ENCODE data around the gene SAMD11.

Gene SAMD11

DNA sequence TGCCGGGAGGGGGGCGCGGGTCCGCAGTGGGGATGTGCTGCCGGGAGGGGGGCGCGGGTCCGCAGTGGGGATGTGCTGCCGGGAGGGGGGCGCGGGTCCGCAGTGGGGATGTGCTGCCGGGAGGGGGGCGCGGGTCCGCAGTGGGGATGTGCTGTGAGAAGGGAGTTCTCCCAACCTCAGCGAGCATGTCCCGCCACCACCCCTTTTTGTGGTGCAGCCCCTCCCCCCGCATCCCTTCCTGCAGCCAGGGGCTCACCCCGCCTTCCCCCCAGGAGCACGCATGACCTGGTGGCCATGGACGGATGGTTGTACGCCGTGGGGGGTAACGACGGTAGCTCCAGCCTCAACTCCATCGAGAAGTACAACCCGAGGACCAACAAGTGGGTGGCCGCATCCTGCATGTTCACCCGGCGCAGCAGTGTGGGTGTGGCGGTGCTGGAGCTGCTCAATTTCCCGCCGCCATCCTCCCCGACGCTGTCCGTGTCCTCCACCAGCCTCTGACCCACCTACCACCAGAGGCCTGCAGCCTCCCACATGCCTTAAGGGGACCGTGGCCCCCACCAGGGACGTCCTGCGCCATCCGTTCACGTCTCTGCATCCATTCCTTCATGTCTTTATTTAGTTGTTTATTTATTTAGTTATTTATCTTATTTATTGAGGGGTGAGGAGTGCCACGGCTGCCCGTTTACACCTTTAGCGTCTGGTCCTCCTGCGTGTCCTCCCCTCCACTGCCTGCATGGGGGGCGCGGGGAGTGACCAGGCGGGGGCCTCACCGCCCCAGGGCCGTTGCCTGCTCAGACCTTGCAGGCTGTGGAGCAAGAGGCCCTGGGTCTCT lies 41.2 kb downstream of the SAMD11 start:
- Mint-ChIP-seq H3K36me3 (ENCODE audit: low read depth) (peaks cover 25% of the 10 kb centered on the region), H3K4me1 (ENCODE audit: low read depth) (peaks cover 23% of the 10 kb centered on the region), H3K27ac (no peak overlapping the region), H3K4me3 (no peak overlapping the region), H3K27me3 (peaks cover 16% of the 10 kb centered on the region), H3K9me3 (peaks cover 3% of the 10 kb centered on the region)
- no peak for DNase-seq

DNA sequence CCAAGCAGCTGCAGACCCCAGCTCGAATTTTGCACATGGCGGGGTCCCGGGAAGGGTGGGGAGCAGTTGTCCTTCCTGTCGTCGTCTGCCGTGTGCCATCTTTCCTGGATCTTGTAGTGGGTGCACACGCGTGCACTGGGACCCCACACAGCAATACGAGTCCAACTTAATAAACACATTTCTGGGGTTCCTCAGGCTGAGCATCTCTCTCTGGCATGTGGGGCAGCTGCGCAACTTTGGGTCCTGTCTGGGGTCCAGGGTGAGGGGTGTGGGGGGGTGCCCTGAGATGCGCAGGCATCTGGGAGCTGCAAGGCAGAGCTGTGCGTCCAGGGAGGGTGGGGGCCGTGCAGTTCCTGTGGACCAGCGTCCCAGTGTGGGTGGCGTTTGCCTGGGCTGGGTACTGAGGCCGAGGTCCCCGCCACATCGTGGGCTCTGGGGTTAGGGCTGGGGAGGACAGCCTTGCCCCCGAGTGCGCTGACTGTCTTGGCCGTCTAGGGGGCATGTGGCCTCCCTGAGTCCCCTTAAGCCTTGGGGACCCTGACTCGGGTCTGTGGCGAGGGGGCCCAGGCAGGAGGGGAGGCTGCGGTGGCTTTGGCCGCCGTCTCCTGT lies 41.9 kb downstream of the SAMD11 start:
- peaks cover 25% of the 10 kb centered on the region for H3K36me3 Mint-ChIP-seq (ENCODE audit: low read depth)
- peak overlapping the region; percentile 51 for H3K4me3 Mint-ChIP-seq
- peaks cover 3% of the 10 kb centered on the region for H3K9me3 Mint-ChIP-seq
- H3K27me3 Mint-ChIP-seq: peaks cover 16% of the 10 kb centered on the region
- DNase-seq: peak; percentile 40
- H3K27ac Mint-ChIP-seq: peak overlapping the region; percentile 66
- peaks cover 23% of the 10 kb centered on the region for H3K4me1 Mint-ChIP-seq (ENCODE audit: low read depth)

DNA sequence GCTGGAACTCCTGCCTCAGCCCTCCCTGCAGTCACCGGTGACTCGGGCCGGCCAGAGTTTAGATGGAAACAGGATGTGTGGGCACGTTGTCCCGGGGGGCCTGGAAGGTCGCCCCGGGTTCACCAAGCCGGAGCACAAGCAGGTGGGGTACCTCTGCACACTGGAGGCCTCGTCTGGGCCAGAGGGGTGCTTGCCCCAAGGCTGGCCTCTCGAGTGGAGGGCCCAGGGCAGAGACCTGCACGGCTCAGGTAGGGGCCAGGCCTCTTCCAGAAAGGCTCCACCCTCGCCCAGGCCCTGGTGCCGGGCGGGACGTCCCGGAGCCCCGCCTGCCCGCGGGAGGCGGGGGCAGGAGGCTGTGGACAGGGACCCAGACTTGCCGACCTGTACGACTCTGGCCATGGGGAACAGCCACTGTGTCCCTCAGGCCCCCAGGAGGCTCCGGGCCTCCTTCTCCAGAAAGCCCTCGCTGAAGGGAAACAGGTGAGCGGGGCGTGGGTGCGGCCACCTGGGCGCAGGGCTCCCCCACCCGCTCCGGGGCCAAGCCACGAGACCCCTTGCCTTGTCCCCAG lies 42.5 kb downstream of the SAMD11 start, which contains the start of gene PLEKHN1:
Gene PLEKHN1, plus strand, starts transcription at position 348 of the 569 bp plus-strand sequence. Its CDS starts 50 bp downstream, at position 398.
- Mint-ChIP-seq H3K27me3 (peaks cover 16% of the 10 kb centered on the region), H3K27ac (peak within 1 kb of the TSS; percentile 86)
- DNase-seq: peak; percentile 67

DNA sequence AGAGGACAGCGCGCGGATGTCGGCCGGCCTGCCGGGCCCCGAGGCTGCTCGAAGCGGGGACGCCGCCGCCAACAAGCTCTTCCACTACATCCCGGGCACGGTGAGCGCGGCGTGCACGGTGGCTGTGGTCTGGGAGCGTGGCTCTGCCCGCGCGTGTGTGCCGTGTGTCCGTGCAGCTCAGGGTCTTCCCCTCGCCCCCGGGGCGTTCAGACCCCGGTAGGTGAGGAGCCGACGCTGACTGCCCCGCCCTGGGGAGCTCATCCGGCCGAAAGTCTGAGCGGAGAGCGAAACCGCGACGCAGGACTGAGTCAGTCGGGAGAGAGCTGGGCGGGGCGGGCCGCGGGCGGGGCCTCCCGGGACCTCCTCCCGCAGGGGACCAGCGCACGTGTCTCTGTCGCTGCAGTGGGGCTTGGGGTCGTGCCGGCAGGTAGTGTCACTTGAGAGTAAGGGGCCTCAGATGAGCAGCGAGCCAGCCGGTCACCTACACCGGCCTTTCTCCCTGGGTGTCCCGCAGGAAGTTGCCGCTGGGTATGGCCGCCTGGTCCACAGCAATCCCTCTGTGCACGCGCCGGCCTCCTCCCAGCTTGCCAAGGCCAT lies 43.1 kb downstream of the SAMD11 start:
- peaks cover 18% of the 10 kb centered on the region for H3K4me1 Mint-ChIP-seq (ENCODE audit: low read depth)
- peaks cover 3% of the 10 kb centered on the region for H3K9me3 Mint-ChIP-seq
- H3K36me3 Mint-ChIP-seq (ENCODE audit: low read depth): peaks cover 25% of the 10 kb centered on the region
- DNase-seq: peak; percentile 91
- peak overlapping the region; percentile 86 for H3K27ac Mint-ChIP-seq
- peak overlapping the region; percentile 78 for H3K4me3 Mint-ChIP-seq
- H3K27me3 Mint-ChIP-seq: peaks cover 21% of the 10 kb centered on the region

More for the DNA sequence above, 42.5 kb downstream of the SAMD11 start, which contains the start of gene PLEKHN1:
- Mint-ChIP-seq H3K9me3 (peaks cover 3% of the 10 kb centered on the region), H3K4me3 (peak within 1 kb of the TSS; percentile 78), H3K36me3 (ENCODE audit: low read depth) (peaks cover 25% of the 10 kb centered on the region), H3K4me1 (ENCODE audit: low read depth) (peaks cover 23% of the 10 kb centered on the region)

DNA sequence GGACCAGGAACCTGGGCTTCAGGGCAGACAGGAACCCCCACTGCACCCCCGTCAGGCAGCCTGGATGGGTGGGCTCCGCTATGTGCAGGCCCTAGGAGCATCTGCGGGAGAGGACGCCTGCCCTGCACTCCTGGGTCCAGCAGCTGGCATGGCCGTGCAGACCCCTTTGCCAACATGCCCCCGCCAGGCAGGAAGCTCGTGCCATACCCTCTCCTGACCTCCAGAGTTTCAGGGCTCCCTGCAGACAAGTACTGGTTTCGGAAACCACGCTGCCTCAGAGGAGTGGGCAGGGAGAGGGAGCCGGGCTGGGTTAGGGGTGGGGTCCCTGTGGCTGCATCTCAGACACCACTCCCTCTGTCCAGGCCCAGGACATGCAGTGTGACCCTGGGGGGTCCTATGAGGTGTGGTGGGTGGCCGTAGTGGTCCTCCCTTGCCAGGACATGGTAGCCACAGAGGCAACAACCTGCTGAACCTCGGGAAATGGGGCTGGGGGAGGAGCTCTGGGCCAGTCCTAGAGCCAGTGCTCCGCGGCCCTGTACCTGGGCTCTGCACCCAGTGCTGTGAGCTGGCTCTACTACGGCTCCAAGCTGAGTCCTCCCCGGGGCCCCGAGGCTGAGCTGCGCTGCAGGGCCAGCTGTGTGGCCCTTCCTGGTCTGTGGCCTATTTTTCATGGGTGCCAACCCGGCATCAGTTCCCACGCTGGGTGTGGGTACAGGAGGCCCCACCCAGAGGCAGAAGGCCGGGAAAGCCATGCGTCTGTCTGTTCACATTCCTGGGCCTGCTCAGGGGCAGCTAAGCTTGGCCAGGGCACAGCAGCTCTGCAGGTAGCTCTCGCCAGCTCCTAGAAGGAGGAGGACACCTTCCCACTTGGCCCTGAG lies 44.0 kb downstream of the SAMD11 start:
- Mint-ChIP-seq H3K27ac (no peak overlapping the region), H3K36me3 (ENCODE audit: low read depth) (peaks cover 19% of the 10 kb centered on the region), H3K4me3 (peak overlapping the region; percentile 78), H3K9me3 (peaks cover 3% of the 10 kb centered on the region), H3K27me3 (peaks cover 21% of the 10 kb centered on the region), H3K4me1 (ENCODE audit: low read depth) (peaks cover 15% of the 10 kb centered on the region)
- no peak for DNase-seq

DNA sequence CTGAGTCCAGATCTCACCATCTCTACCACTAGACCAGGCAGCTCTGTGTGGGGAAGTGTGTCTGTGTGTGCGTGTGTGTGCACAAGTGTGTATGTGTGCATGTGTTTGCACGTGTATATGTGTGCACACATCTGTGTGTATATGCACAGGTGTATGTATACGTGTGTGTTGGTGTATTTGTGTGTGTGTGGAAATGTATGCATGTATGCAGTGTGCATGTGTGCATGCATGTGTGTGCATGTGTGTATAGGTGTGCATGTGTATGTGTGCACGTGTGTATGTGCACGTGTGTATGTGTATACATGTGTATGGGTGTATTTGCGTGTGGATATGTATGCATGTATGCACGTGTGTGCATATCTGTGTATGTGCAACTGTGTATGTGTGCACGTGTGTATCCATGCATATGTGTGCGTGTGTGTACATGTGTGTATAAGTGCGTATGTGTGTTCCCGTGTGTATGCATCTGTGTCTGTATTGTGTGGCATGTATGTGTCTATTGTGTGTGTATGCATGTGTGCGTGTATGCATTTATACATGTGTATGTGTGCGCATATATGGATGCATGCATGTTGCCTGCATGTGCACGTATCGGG lies 45.6 kb downstream of the SAMD11 start:
- DNase-seq: no peak
- peaks cover 3% of the 10 kb centered on the region for H3K9me3 Mint-ChIP-seq
- peaks cover 25% of the 10 kb centered on the region for H3K27me3 Mint-ChIP-seq
- no peak overlapping the region for H3K4me3 Mint-ChIP-seq
- H3K4me1 Mint-ChIP-seq (ENCODE audit: low read depth): peaks cover 15% of the 10 kb centered on the region
- H3K27ac Mint-ChIP-seq: no peak overlapping the region
- H3K36me3 Mint-ChIP-seq (ENCODE audit: low read depth): peaks cover 9% of the 10 kb centered on the region

DNA sequence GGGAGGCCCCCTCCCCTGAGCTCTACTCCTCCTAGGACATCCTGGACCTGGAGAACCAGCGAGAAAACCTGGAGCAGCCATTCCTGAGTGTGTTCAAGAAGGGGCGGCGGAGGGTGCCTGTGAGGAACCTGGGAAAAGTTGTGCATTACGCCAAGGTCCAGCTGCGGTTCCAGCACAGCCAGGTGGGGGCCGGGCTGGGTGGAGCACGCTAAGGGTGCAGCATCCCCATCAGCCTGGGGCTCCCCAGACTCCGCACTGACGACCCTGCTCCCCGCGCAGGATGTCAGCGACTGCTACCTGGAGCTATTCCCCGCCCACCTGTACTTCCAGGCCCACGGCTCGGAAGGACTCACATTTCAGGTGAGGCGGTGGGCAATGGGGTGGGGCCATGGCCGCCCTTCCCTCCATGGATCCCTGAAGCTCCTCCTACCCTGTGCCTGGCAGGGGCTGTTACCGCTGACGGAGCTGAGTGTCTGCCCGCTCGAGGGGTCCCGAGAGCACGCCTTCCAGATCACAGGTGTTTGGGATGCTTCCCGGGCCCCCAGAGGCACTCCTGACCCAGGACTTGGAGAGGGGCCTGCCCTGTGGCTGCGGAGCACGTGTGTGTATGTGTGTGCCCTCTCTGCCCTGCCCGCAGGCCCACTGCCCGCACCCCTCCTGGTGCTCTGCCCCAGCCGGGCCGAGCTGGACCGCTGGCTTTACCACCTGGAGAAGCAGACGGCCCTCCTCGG lies 46.7 kb downstream of the SAMD11 start:
- peaks cover 3% of the 10 kb centered on the region for H3K9me3 Mint-ChIP-seq
- H3K4me3 Mint-ChIP-seq: no peak overlapping the region
- H3K36me3 Mint-ChIP-seq (ENCODE audit: low read depth): peaks cover 5% of the 10 kb centered on the region
- peaks cover 32% of the 10 kb centered on the region for H3K27me3 Mint-ChIP-seq
- DNase-seq: no peak
- H3K27ac Mint-ChIP-seq: no peak overlapping the region
- peaks cover 14% of the 10 kb centered on the region for H3K4me1 Mint-ChIP-seq (ENCODE audit: low read depth)

DNA sequence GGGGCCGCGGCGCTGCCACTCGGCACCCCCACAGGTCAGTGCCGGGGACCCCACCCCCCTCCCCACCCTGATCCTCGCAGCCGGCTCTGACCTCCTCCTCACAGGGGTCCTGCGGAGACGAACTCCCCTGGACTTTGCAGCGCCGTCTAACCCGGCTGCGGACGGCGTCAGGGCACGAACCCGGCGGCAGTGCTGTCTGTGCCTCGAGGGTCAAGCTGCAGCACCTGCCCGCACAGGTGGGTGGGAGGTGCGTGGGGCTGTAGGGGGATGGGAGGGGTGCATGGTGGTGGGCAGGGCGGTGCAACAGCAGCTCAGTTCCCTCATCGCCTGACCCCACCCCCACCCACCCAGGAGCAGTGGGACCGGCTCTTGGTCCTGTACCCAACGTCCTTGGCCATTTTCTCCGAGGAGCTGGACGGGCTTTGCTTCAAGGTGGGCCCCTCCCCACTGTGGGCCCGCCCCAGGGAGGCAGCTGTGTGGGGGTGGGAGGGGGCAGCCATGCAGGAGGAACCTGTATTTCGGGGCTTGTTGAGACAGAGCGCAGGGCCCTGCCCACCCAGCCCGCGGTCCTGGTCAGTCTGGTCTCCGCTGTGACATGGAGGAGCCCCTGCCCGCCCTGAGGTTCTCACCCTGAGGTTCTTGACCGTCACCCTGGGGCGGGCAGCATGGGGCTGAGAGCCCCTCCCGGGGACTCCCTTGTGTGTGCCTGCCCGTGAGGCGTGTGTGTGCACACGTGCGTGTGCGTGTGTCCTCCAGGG lies 47.4 kb downstream of the SAMD11 start:
- Mint-ChIP-seq H3K9me3 (peaks cover 3% of the 10 kb centered on the region), H3K27me3 (peaks cover 37% of the 10 kb centered on the region), H3K4me3 (no peak overlapping the region), H3K36me3 (ENCODE audit: low read depth) (no peaks in the 10 kb centered on the region), H3K4me1 (ENCODE audit: low read depth) (peaks cover 9% of the 10 kb centered on the region), H3K27ac (no peak overlapping the region)
- DNase-seq: no peak

DNA sequence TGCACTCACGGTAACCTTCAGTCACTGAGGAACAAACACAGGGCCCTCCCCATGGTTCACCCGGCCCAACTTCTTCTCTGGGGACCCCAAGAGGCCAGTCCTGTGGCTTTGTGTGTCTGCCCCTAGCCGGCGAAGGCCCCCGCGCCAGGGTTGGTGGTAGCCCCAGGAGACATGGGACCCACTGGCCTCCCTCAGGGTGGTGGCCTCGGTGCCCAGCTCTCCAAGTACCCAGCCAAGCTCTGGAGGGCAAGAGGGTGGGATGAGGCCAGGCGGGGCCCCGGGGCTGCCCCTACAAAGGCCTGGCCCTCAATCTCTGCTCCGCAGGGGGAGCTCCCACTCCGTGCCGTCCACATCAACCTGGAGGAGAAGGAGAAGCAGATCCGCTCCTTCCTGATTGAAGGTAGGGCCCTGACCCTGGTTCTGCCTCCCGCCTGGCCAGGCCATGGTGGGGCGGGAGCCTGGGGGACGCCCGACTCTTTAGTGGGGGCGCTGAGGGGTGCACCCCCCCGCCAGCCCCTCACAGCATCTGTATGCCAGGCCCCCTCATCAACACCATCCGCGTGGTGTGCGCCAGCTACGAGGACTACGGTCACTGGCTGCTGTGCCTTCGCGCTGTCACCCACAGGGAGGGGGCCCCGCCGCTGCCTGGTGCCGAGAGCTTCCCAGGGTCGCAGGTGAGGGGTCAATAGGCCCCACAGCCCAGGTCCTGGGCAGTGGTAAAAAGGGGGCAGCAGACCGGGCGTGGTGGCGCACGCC lies 48.2 kb downstream of the SAMD11 start:
- Mint-ChIP-seq H3K4me1 (ENCODE audit: low read depth) (peaks cover 6% of the 10 kb centered on the region), H3K27me3 (peaks cover 37% of the 10 kb centered on the region), H3K36me3 (ENCODE audit: low read depth) (no peaks in the 10 kb centered on the region), H3K4me3 (no peak overlapping the region), H3K9me3 (peaks cover 3% of the 10 kb centered on the region), H3K27ac (no peak overlapping the region)
- no peak for DNase-seq

DNA sequence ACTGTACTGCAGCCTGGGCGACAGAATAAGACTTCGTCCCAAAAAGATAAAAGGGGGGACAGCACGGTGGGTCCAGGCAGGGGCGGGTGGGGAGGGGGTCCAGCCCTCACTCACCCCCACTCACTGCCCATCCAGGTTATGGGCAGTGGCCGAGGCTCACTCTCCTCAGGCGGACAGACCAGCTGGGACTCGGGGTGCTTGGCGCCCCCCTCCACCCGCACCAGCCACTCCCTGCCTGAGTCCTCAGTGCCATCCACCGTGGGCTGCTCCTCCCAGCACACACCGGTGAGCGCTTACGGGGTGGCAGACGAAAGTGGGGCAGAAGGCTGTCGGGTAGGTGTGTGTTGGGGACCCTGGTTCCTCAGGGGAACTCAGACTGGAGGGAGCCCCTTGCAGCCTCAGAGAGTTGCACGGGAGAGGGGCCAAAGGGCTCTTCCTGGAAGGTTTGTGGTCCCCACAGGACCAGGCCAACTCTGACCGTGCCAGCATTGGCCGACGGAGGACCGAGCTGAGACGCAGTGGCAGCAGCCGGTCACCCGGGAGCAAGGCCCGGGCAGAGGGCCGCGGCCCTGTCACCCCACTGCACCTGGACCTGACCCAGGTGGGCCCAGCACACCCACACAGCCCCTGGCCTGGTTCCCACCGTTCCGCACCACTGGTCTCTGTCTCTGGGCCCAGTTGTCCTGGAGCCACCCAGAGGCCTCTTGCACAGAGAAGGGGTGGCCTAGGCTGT lies 49.2 kb downstream of the SAMD11 start:
- H3K9me3 Mint-ChIP-seq: peaks cover 3% of the 10 kb centered on the region
- no peaks in the 10 kb centered on the region for H3K36me3 Mint-ChIP-seq (ENCODE audit: low read depth)
- H3K4me3 Mint-ChIP-seq: no peak overlapping the region
- H3K27ac Mint-ChIP-seq: no peak overlapping the region
- H3K4me1 Mint-ChIP-seq (ENCODE audit: low read depth): peaks cover 2% of the 10 kb centered on the region
- DNase-seq: no peak
- H3K27me3 Mint-ChIP-seq: peaks cover 37% of the 10 kb centered on the region

DNA sequence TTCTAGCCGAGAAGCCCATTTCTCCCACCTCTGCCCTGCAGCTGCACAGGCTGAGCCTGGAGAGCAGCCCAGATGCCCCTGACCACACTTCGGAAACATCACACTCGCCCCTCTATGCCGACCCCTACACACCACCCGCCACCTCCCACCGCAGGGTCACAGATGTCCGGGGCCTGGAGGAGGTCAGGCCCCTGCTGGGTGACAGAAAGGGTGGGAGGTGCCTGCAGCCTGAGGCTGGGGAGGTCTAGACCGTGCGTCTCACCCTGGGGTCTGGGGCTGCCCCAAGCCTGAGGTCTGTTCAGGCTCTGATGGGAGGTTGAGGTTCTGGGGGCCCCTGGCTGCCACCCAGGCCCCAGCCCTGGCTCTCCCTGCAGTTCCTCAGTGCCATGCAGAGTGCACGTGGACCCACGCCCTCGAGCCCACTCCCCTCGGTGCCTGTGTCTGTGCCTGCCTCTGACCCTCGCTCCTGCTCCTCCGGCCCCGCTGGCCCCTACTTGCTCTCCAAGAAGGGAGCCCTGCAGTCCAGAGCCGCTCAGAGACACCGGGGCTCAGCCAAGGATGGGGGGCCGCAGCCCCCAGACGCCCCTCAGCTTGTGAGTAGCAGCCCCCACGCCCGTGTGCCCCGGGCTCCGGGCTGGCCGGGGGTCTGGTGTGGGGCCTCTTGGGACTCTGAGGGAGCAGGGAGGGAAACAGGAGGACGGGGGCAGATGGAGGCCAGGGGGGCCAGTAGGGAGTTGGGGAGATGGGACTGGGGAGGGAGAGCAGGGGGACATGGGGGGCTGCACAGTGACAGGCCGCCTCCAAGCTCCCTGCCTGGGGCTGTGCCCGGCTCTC lies 50.0 kb downstream of the SAMD11 start:
- Mint-ChIP-seq H3K36me3 (ENCODE audit: low read depth) (no peaks in the 10 kb centered on the region), H3K4me3 (no peak overlapping the region), H3K27ac (no peak overlapping the region), H3K27me3 (peaks cover 36% of the 10 kb centered on the region), H3K9me3 (peaks cover 3% of the 10 kb centered on the region), H3K4me1 (ENCODE audit: low read depth) (peaks cover 5% of the 10 kb centered on the region)
- no peak for DNase-seq
